ENCODE measurements around the gene OR2T4.

The OR2T4 gene

GRCh38 chr1:248361121-248361715, at the start of gene OR2T4:
OR2T4 (plus strand) TSS chr1:248361665; CDS start chr1:248361665, 0 bp downstream.
- no peak for TF ChIP-seq CTCF (IDR thresholded peaks at IDR 0.05)

GRCh38 chr1:248316796-248317195, 44.7 kb upstream of the OR2T4 start:
- no peak for TF ChIP-seq CTCF (IDR thresholded peaks at IDR 0.05)

- TF ChIP-seq CTCF (IDR thresholded peaks at IDR 0.05), result no peak
Measured at GRCh38 chr1:248324468-248324867, 37.0 kb upstream of the OR2T4 start, which contains the start of gene OR2M7. OR2M7 (minus strand) TSS chr1:248324568; CDS start chr1:248324568, 0 bp downstream.

- no peak for TF ChIP-seq CTCF (IDR thresholded peaks at IDR 0.05)
Measured at GRCh38 chr1:248343451-248343850, 18.0 kb upstream of the OR2T4 start.

- TF ChIP-seq CTCF (IDR thresholded peaks at IDR 0.05), result no peak
Measured at GRCh38 chr1:248348475-248348874, 13.0 kb upstream of the OR2T4 start, which contains the start of gene OR14C36. OR14C36 (plus strand) TSS chr1:248348775; CDS start chr1:248348775, 0 bp downstream.

GRCh38 chr1:248359415-248359814, 2.0 kb upstream of the OR2T4 start:
- no peak for TF ChIP-seq CTCF (IDR thresholded peaks at IDR 0.05)

- TF ChIP-seq CTCF (IDR thresholded peaks at IDR 0.05), result no peak
Measured at GRCh38 chr1:248366609-248367008, 5.1 kb downstream of the OR2T4 start.

- TF ChIP-seq CTCF (IDR thresholded peaks at IDR 0.05), result no peak
Measured at GRCh38 chr1:248372394-248372793, 10.9 kb downstream of the OR2T4 start.

Measured in LNCAP (cell line).